Measurements from ENCODE around the gene PPP1R13B.

Gene PPP1R13B

DNA sequence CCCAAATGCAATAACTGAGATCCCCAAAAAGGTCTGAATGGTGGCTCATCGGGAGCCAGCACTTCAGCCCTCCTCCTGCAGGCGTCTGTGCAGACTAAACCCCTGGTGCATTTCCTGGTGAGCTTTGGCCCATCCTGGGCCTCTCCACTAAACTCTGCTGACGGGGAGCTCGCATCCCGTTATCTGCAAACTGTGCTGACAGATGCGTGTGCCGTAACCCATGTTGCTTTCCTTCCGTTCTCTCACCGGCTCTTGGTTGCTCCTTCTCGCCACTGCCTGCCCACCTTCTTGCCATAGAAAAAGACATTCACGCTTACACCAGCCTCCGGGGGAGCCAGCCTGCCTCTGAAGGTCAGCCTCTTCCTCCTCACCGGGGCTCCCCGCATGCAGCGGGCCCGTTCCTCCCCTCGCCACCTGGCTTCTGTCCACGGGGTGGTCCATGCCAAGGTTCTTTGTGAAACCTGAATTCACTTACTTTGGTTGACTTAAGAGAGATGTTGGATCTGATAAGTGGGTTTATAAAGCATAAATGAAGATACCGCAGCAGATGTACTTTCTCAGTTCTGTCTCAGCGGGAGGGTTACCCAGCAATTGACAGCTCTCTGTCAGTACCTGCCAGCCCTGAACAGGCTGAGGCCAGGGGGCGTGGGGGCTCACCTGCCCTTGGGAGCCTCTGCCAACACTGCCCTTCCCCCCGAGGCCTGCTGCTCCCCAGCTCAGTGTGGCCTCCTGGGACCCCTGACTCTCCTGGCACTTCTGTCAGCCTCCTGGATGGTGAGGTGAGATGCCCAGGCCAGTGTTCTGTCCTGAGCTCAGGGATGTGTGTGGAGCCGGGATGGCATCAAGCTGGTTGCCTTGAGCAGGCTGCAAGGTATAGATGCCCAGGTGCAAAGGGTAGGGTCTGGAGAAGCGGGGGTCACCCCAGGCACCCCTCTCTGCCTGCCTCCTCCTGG, 117.6 kb downstream of the PPP1R13B start:
- no peak for DNase-seq

DNA sequence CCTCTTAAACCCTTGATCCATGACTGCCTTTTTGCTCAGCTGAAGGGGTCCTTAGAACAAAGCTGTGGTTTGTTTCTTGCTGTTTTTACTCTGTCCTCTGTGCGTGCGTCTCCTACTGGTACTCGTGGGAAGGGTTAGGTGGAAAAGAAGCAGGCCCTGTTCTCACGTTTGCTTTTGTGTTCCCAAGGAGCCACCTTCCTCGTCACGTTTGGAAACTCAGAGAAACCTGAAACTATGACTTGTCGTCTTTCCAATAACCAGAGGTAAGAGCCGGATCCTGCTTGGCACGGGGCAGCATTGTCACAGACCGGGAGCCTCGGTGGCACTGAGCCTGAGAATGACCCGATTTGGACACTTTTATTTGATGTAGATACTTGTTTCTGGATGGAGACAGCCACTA, 118.7 kb downstream of the PPP1R13B start:
- DNase-seq, result no peak

DNA sequence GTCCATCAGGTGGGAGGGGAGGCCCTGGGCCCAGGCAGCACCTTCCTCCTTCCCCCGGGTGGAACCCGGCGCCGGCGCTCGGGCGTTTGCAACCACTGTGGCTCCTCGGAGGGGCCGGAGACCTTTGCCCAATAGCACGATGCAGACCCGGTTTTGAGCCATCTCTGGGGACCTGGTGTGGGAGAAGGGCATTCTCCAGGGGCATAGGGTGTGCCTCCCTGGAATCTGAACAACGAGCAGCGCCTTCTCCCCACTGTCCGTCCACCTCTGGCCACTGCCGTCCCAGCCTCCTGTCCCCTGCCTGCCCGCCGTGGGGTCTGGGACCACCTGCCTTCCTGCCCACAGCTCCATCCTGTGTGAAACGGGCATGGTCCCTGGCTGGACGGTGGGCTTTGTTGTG, 119.2 kb downstream of the PPP1R13B start:
- DNase-seq, result no peak

DNA sequence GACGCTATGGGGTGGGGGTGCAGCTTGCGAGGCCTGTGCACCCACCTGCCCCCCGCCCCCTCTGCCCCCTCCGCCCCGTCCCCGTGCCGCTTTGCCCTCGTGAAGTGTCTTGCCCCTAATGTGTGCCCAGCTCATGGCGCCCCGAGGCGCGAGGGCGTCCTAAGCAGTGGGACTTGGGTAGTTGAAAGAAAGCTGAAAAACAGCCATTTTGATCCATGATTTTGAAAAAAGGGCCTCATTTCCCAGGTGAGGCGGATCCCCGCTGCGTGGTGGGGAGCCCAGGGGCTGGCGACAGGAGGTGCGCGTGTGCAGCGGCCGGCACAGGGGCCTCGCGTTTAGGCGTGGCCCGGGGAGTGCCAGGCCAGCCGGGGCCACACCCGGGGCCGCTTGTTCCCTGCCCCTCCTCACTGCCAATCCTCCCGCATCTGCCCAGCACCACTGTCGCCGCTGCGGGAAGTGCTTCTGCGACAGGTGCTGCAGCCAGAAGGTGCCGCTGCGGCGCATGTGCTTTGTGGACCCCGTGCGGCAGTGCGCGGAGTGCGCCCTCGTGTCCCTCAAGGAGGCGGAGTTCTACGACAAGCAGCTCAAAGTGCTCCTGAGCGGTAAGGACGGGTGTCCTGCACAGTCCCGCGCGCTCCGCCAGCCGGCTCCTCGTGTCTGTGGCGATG, 119.9 kb downstream of the PPP1R13B start:
- DNase-seq, result no peak

DNA sequence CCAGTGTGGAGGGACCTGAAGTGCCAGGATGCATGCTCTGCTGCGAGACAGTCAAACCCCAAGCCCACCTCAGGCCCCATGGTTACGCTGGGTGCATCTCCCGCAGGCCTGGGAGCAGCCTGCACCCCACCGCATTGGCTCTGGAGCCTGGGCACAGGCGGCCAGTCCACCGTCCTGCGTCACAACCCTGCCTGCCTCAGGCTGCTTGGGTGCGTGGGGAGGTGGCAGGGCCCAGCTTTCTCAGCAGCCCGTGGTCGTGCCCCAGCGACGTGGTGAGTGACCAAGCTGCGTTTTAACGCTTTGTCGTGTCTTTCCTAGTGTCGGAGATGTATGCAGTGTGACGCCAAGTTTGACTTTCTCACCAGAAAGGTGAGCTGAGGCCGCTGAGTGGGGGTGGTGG, 120.9 kb downstream of the PPP1R13B start:
- DNase-seq, result no peak

DNA sequence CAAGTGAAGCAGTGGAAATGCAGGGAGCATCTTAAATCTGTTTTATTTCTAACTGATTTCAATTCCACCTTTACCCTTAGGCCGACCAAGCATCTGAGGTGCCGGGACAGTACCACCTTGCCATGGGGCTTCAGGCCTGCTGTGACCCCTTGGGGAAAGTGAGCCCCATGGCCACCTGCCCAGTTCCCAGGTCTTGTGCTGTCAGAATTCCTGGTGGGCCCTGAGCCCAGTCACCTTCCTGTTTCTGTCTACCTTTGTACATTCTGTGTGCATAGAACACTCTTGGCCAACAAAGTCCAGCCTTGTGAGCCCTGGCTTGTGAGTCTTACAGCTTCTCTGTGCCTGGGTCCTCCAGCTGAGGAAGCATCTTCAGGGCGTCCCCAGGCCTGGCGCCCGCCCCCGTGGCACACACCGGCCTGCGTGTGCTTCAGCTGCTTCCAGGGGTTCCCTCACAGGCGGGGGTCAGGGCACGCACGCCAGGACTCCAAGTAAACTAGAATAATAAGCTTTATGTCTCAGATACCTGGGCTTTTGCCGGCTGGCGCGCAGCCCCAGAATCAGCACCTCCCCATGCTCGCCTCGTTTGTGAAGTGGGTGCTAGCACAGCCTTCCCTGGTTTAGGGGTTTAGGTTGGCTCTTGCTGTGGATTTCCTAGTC, 121.5 kb downstream of the PPP1R13B start:
- DNase-seq, result no peak

DNA sequence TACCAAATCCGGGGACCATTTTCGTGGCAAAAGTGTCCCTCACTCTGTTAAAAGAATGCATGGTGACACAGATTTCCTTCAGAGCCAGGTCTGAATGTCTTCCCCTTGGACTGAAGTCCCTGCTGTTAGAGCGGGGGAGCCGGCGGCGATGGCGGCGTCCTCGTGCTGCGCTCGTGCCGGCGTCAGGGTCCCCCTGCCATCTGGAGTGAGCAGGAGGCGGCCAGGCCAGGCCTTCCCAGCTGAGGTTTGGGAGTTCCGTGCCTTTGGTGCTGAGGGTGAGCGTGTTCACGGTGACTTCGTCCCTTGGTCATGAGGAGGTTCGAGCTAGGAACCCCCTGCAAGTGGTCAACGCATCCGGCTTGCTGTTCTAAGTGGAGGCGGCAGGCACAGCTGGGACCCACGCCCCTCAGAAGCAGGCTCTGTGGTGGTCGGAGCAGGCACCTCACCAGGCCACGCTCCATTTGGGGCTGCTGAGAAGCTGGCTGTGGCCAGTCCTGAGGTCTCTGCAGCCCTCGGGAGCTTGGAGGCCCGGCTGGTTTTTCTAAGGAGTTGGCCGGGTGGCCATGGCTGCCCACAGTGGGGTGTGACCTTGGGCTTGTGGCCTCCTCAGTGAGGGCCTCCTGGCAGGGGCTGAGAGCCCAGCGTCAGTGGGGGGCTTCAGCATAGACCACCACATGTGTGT, 122.2 kb downstream of the PPP1R13B start:
- DNase-seq, result no peak

DNA sequence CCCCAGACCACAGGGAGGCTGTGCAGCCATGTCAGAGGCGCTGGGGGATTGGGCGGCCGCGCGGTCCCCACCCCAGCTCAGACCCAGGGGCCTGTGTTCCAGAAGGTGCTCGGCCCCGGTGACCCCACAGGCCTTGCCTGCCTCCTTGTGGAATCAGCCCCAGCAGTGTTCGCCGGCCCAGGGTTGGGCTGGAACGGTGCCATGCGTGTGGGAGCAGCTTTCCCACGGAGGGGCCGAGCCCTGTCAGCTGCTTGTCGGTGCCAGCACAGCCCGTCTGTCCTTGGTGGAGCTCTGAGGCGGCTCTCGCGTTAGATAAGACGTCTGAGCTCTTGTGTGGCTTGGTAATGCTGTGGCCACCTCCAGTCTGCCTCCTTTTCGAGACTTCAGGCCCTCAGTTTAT, 123.3 kb downstream of the PPP1R13B start:
- no peak for DNase-seq

DNA sequence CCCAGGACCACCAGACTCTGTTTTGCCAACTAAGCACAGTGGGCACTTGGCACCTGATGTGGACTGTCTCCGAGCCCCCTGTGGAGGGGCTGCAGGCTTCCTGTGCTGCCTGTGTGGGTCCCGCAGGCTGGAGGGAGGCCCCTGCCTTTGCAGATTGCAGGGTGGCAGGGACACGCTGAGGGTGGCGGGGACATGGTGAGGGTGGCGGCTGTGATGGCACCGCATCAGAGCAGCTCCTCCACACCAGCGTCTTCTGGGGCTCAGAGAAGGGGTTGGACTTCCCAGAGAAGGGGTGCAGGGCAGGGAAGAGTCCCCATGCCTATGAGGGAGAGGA, 123.7 kb downstream of the PPP1R13B start:
- DNase-seq, result no peak

DNA sequence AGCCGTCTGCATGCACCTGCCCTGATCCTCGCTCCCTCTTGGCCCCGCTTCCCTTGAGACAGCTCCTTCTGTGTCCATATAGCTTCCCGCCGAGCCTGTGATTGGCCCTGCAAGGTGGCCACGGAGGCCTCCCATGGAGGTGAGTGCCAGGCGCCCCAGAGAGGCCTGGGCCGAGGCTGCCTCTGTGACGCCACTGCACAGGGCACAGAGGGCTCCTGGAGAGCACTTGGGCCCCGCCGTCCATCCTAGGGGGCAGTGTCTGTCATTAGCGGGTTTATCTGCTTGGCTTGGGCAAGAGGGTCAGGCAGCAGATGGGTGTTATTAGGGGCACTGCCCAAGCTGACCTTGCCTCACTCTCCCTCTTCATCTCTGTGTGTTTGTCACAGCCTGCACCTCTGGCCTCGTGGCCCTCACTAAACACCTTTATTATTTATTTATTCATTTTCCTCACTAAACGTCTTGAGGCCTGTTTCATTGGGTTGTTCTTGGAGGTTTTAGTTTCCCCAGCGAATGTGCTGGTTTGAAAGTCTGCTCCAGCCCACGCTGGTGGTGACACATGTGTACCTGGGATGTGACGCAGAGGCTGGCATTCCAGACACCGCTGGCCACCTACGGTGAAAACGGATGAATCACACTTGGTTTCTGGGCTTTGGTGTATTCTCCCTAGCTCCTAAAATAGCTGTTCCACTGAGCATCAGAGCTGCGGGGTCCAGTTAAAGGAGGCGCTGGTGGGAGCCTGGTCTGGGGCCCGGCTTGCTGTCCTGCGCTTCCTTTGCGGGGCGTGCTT, 125.8 kb downstream of the PPP1R13B start:
- no peak for DNase-seq

DNA sequence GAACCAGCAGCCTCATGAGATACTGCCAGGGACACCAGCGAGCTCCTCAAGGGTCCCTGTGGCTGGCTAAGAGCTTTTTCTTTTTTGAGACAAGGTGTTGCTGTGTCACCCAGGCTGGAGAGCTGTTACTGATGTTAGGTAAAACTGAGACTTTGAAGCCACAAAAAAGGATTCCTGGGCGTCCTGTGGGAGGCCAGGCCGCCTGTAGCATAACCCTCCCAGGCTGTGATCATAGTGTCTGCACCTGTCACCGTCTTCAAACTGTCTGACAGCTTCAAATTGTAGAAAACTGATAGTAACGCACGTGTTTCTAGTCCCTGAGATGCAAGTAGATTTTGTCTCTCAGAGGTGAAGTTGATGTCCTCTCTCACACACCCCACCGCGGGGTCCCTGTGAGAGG, 127.6 kb downstream of the PPP1R13B start:
- no peak for DNase-seq

DNA sequence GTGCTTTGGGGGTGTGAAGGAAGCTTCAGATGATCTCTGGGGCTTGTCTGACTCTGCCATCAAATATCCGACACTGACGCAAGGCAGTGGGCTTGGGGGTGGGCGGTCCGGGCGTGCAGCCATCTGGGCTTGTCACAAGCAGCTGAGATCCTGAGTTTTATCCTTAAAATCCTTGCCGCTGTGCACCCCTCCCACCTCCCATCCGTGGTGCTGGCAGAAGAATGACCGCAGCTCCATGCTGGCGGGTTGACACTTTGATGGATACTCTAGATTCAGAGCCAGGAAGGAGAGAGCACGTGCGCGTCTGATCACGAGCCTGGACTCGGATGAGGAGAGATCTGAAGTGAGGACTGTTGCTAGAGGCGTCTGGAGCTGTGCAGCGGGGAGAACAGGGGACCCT, 128.8 kb downstream of the PPP1R13B start:
- no peak for DNase-seq

DNA sequence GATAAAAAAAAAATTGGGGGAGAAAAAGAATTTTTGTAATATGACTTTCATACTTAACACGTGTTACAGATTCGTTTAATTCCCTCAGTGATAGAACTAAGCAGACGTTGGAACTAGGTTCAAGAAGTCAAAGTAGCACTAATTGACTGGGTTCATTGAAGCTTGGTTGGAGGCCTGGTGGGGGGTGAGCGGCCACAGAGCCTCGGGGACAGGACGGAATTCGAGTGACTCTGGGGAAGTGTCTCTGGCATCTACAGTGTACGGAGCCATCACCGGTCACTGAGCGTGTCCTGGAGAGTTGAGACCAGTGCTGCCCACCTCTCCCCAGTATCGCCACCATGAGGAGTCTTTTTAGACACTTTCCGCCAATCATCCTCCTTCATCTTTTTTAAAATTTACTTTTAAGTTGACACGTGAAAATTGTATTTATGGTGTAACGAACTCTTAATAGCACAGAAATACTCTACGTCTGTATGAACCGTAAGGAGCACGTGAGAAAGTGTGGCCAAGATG, 130.4 kb downstream of the PPP1R13B start:
- DNase-seq, result no peak

DNA sequence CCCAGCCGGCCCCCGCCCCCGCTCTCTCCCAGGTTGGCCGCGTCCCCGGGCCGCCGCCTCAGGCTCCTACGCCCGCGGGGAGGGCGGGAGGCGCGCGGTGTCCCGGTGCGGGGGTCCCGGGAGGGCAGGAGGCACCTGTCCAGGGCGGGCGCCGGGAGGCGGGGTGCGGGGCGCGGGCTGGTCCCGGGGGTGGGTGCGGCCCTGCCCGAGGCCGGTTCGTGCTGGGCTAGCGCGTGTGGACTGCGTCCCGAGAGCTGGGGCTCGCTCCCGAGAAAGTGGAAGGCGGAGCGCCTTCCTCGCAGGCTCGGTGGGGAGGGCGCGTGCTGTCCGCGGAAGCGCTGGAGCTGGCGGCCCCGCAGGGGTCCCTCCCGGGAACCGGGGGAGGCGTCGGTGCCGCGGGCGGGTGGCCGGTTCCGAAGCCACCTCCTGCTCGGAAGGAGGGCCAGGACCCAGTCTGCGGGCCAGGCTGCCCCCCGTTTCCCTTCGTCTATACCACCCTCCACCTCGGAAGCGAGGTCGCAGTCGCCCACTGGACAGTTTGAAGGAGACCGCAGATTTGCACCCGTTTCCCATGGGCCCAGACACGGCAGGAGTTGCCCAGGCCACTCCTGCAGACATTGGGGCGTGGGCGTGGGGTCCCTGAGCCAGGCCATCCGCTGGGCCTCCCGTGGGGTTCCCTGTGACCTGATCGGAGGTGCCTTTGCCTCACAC, 131.1 kb downstream of the PPP1R13B start:
- DNase-seq, result no peak

DNA sequence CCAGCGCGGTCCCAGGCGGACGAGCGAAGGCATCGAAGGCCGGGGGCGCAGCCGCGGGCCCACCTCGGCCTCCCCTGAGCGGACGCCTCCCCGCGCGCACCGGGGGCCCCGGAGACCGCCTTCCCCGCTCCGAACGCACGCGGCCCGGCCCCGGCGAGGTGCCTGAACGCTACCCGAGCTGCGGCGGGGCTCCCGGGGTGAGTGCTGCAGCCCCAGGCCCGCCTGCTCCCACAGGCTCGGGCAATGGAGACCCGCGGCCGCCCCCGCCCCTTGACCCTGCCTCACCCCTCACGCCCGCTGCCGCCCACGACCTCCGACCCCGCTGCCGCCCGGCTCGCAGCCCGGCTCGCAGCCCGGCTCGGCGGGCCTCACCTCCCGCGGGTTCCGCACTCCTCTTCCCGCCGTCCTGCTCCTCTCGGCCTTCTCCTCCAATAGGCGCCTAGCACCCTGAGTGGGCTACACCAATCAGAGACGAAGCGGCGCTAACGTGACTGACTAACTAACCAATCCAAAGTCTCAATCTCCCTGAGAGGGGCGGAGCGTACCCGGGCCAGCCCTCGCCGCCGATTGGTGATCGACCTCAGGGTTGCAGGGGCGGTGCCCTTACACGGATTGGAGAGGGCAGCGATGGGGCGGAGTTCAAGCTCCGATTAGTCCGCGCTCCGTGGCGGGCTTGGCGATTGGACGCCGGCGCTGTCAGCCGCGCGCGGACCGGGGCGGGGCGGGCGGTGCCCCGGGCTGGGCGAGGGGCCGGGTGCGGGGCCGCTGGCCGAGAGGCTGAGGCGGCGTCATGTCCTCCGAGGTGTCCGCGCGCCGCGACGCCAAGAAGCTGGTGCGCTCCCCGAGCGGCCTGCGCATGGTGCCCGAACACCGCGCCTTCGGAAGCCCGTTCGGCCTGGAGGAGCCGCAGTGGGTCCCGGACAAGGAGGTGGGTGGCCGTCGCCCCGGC, 132.0 kb downstream of the PPP1R13B start, which contains the start of the genes XRCC3 and ZFYVE21:
Gene XRCC3 (minus strand): TSS at position 400 of the 949 bp plus-strand sequence. CDS start 4,364 bp downstream, outside the sequence.
Gene ZFYVE21 (plus strand): TSS at position 759 of the 949 bp plus-strand sequence. CDS start 32 bp downstream, at position 791.
- peak; percentile 99 for DNase-seq

DNA sequence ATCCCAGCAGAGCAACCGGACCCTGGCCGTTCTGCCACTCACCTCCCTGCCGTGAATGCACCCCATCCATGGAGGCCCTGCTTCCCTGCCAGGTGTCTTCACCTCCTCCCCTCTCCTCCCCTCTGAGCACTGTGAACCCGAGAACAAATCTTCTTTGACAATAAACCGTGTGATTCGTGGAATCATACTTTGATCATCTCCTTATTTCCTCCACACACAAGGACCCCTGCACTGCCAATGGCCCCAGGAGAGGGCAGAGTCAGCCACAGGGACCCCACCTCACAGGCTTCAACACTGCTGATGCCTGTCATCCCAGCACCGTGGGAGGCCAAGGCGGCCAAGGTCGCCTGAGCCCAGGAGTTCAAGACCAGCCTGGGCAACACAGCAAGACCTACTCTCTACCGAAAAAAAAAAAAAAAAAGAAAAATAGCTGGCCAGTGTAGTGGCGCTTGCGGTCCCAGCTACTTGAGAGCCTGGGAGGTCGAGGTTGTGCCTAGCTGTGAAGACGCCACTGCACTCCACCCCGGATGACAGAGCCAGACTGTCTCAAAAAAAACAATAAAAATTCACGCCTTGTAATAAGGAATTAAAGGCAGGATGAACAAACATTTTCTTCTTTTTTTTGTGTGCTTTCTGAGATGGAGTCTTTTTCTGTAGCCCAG, 133.2 kb downstream of the PPP1R13B start:
- DNase-seq, result no peak

DNA sequence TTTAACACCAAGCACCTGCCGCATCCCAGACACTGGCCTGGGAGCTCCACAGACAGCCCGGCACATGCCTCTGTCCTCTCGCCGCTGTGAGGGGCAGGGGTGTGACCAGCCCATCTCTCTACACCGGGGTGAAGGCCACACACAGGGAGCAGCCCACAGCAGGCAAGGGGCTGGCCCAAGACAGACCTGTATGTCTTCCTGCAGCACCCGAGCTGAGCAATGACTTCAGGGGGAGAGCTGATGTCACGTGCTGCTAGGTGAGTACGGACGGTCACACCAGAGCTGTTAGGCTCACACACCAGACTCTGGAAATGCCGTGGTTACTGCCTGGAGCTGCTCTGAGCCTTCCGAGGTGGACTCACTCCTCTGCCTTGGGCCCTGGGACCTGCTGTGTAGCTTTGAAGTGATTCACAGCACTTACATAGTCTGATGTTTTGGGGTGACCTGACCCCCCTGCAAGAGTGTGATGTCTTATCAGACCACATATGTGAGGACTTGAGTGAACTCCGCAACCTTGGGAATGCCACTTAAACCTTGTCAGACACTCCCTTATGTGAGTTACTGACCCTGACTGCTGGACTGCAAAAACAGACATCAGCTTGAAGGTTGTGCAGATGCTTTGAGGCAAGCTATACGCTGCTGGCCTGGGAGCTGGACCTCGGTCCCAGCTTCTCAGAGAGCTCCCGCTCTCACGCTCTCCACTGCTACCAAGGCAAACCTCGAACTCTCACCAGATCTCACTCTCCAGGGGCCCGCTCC, 133.9 kb downstream of the PPP1R13B start:
- DNase-seq, result no peak

DNA sequence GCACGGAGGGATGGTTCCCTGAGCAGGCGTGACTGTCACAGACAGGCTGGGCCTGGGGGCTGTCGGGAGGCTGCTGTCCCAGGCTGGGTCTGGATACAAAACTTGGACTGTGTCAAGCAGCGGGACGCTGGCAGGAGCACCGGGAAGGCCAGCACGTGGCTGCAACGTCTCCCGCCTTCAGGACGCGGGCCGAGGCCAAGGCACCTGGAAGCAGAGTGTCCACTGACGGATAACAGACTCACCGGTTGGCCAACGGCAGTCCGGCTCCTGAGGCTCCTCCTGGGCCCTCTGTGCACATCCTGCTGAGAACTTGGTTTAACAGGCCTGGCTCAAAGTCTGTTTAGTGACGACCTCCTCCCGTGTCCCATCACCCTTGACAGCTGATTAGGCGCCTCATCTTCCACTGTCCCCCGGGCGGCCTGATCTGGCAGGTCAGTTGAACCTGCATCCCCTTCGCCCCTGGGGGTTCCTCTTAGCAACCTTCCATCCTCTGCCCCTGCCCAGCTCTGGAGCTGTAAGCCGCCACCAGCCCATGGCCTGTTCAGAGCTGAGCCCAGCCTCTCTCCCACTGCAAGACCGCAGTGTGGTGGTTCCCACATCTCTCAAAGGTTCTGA, 134.6 kb downstream of the PPP1R13B start:
- no peak for DNase-seq
